HepG2 (cell line): ENCODE measurements around the gene ATL2.

Experiments used
- CEBPB ChIP-seq: IDR thresholded peaks from 2 replicates; pipeline ENCODE4 v1.6.1; 2011; ENCODE audit warnings: low read depth, low read length, improper control_type of control experiment, borderline replicate concordance
- EZH2 ChIP-seq: conservative IDR thresholded peaks from 2 replicates; pipeline ENCODE4 v1.6.1; 2012; ENCODE audit warnings: mild to moderate bottlenecking, low read depth, low read length, moderate library complexity
- JUN ChIP-seq: sonication (generic); formaldehyde crosslinking; IDR thresholded peaks from 2 replicates; pipeline ENCODE4 v1.4.0; 2020; ENCODE audit warnings: mild to moderate bottlenecking, missing genetic modification reagents
- KLF6 ChIP-seq: IDR thresholded peaks from 2 replicates; pipeline ENCODE4 v1.8.0; 2016; ENCODE audit warnings: missing biosample characterization, missing genetic modification reagents
- PRDM10 ChIP-seq: sonication (generic); formaldehyde crosslinking; IDR thresholded peaks from 2 replicates; pipeline ENCODE4 v1.4.0; 2020; ENCODE audit warnings: low read depth, missing genetic modification reagents
- PRPF4 ChIP-seq: fragments of 200-400 bp; formaldehyde crosslinking; IDR thresholded peaks from 2 replicates; pipeline ENCODE4 v1.6.1; 2016; ENCODE audit warnings: low read length, low read depth; ENCODE audit not compliant: poor library complexity, severe bottlenecking
- SATB2 ChIP-seq: sonication (generic); formaldehyde crosslinking; IDR thresholded peaks from 2 replicates; pipeline ENCODE4 v1.5.0; 2020; ENCODE audit warnings: missing genetic modification reagents
- TBP ChIP-seq: sonication (generic); formaldehyde crosslinking; IDR thresholded peaks from 2 replicates; pipeline ENCODE4 v1.5.0; 2020; ENCODE audit warnings: missing genetic modification reagents
- ZNF644 ChIP-seq: IDR thresholded peaks from 2 replicates; pipeline ENCODE4 v1.6.1; 2016; ENCODE audit warnings: low read depth

GRCh38 chr2:38244301-38244700, 132.8 kb downstream of the ATL2 start:
- no peak for TF ChIP-seq TBP (CRISPR knock-in tag)
- no peak for TF ChIP-seq CEBPB
- TF ChIP-seq PRPF4 = no peak
- no peak for TF ChIP-seq PRDM10
- no peak for TF ChIP-seq KLF6 (CRISPR knock-in tag)
- no peak for TF ChIP-seq SATB2 (CRISPR knock-in tag)
- no peak for TF ChIP-seq EZH2
- no peak for TF ChIP-seq JUN (CRISPR knock-in tag)
- no peak for TF ChIP-seq ZNF644 (CRISPR knock-in tag)
